ENCODE measurements around the gene ZSCAN26.

Gene ZSCAN26

GRCh38 chr6:28266962-28267694, at the start of gene ZSCAN26:
Gene ZSCAN26, plus strand, starts transcription at chr6:28267143. Its CDS starts 4,777 bp downstream, at chr6:28271920.
- H3K27ac ChIP-seq = peak within 1 kb of the TSS; percentile 57
- peak; percentile 88 for TF ChIP-seq ZFX (IDR thresholded peaks at IDR 0.05)
- no peak for TF ChIP-seq CTCF (conservative IDR thresholded peaks at IDR 0.05)

- peak overlapping the region; percentile 64; the same call in 1 of the 2 replicates for H3K27ac ChIP-seq
- TF ChIP-seq CTCF (conservative IDR thresholded peaks at IDR 0.05) (no peak), ZFX (IDR thresholded peaks at IDR 0.05) (no peak)
Measured at GRCh38 chr6:28217890-28218289, 49.1 kb upstream of the ZSCAN26 start.

- TF ChIP-seq ZFX (IDR thresholded peaks at IDR 0.05) = no peak
- no peak for TF ChIP-seq CTCF (conservative IDR thresholded peaks at IDR 0.05)
- peak overlapping the region; percentile 64 for H3K27ac ChIP-seq
Measured at GRCh38 chr6:28218312-28219248, 48.4 kb upstream of the ZSCAN26 start.

GRCh38 chr6:28220257-28221133, 46.4 kb upstream of the ZSCAN26 start:
- no peak overlapping the region for H3K27ac ChIP-seq
- no peak for TF ChIP-seq CTCF (conservative IDR thresholded peaks at IDR 0.05)
- TF ChIP-seq ZFX (IDR thresholded peaks at IDR 0.05) = no peak

- peak overlapping the region; percentile 62 for H3K27ac ChIP-seq
- TF ChIP-seq CTCF (conservative IDR thresholded peaks at IDR 0.05) = no peak
- TF ChIP-seq ZFX (IDR thresholded peaks at IDR 0.05) = no peak
Measured at GRCh38 chr6:28224131-28225055, 42.5 kb upstream of the ZSCAN26 start.
